SU-DHL-6 (cell line): ENCODE data around the gene FBXW4.

Experiments
- EZH2phosphoT487 ChIP-seq: fragments of 200-600 bp; sonication (generic), shearing (Covaris generic); conservative IDR thresholded peaks from 2 replicates; pipeline ENCODE4 v1.6.1; 2018; ENCODE audit warnings: mild to moderate bottlenecking, antibody characterized with exemption, low read length, moderate library complexity, mixed read lengths
- TF ChIP-seq, protein P1 (sequence below): fragments of 200-600 bp; sonication (generic); IDR thresholded peaks from one replicate; pipeline ENCODE4 v1.5.1; 2017; ENCODE audit warnings: antibody characterized with exemption, mild to moderate bottlenecking, low read length, moderate library complexity; ENCODE audit not compliant: insufficient read depth, poor library complexity, severe bottlenecking

- TF ChIP-seq, protein P1, sequence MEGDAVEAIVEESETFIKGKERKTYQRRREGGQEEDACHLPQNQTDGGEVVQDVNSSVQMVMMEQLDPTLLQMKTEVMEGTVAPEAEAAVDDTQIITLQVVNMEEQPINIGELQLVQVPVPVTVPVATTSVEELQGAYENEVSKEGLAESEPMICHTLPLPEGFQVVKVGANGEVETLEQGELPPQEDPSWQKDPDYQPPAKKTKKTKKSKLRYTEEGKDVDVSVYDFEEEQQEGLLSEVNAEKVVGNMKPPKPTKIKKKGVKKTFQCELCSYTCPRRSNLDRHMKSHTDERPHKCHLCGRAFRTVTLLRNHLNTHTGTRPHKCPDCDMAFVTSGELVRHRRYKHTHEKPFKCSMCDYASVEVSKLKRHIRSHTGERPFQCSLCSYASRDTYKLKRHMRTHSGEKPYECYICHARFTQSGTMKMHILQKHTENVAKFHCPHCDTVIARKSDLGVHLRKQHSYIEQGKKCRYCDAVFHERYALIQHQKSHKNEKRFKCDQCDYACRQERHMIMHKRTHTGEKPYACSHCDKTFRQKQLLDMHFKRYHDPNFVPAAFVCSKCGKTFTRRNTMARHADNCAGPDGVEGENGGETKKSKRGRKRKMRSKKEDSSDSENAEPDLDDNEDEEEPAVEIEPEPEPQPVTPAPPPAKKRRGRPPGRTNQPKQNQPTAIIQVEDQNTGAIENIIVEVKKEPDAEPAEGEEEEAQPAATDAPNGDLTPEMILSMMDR, result no peak
- TF ChIP-seq EZH2phosphoT487, result no peak
Measured at GRCh38 chr10:101724446-101724845, 29.5 kb upstream of the FBXW4 start.
